HG02884 (cell line): ENCODE measurements around the gene PTPN22.

Experiments
- ATAC-seq: cut with Tn5 transposase; IDR thresholded peaks from one replicate; pipeline ENCODE4 v1.9.1; 2021; ENCODE audit warnings: mild to moderate bottlenecking, moderate library complexity; ENCODE audit not compliant: unreplicated experiment

The PTPN22 gene

GRCh38 chr1:113765306-113766230, 105.9 kb downstream of the PTPN22 start:
- ATAC-seq = no peak
